ENCODE data around the gene UBE2D4.
"Not testable (repeated sequence)": the region's sequence is repeated elsewhere in the genome, so short reads cannot be mapped to it uniquely, and the experiment has no call there.

The UBE2D4 gene

GRCh38 chr7:43925984-43926797 lies at the start of gene UBE2D4:
UBE2D4 (plus strand) TSS chr7:43926436; CDS start chr7:43926533, 97 bp downstream.
- peak; percentile 91 for DNase-seq

GRCh38 chr7:43876976-43877745 lies 49.1 kb upstream of the UBE2D4 start:
- no peak for DNase-seq

GRCh38 chr7:43877968-43878864 lies 48.0 kb upstream of the UBE2D4 start:
- no peak for DNase-seq

GRCh38 chr7:43878867-43879266 lies 47.4 kb upstream of the UBE2D4 start:
- no peak for DNase-seq

GRCh38 chr7:43879477-43879876 lies 46.8 kb upstream of the UBE2D4 start:
- no peak for DNase-seq

GRCh38 chr7:43880596-43880995 lies 45.6 kb upstream of the UBE2D4 start:
- DNase-seq, result no peak

GRCh38 chr7:43884209-43884608 lies 42.0 kb upstream of the UBE2D4 start:
- DNase-seq, result no peak

- no peak for DNase-seq
Observed at GRCh38 chr7:43884617-43885016, 41.6 kb upstream of the UBE2D4 start.

- no peak for DNase-seq
Observed at GRCh38 chr7:43888993-43889945, 37.0 kb upstream of the UBE2D4 start.

- no peak for DNase-seq
Observed at GRCh38 chr7:43890468-43890867, 35.8 kb upstream of the UBE2D4 start.

GRCh38 chr7:43891069-43891955 lies 34.9 kb upstream of the UBE2D4 start:
- DNase-seq, result no peak

- DNase-seq, result no peak
Observed at GRCh38 chr7:43895847-43896415, 30.3 kb upstream of the UBE2D4 start.

GRCh38 chr7:43898571-43898970 lies 27.7 kb upstream of the UBE2D4 start:
- DNase-seq, result not testable (repeated sequence)

GRCh38 chr7:43902542-43903054 lies 23.6 kb upstream of the UBE2D4 start:
- DNase-seq, result no peak

- no peak for DNase-seq
Observed at GRCh38 chr7:43904533-43905208, 21.6 kb upstream of the UBE2D4 start.

GRCh38 chr7:43905209-43905946 lies 20.9 kb upstream of the UBE2D4 start:
- no peak for DNase-seq

- peak; percentile 39 for DNase-seq
Observed at GRCh38 chr7:43905956-43906330, 20.3 kb upstream of the UBE2D4 start.

GRCh38 chr7:43906331-43907010 lies 19.8 kb upstream of the UBE2D4 start, which contains the start of gene URGCP:
URGCP (minus strand) TSS chr7:43906596; CDS start chr7:43906575, 21 bp downstream.
- DNase-seq, result peak; percentile 69
